ENCODE measurements around the gene MYBPC1. TPM values are rescaled to one million over a fixed set of nuclear protein-coding genes. Genes with fewer than 3 reads are reported as not detected.

Gene MYBPC1
- total and polyA plus RNA-seq, 2 experiments from 2014 or later = 0.18 TPM; not detected in 1

GRCh38 chr12:101678081-101678480, 83.3 kb downstream of the MYBPC1 start (continued):
- TF ChIP-seq POLR2AphosphoS5 (IDR thresholded peaks at IDR 0.05; ENCODE audit: low read depth) = no peak
- TF ChIP-seq JUNB (IDR thresholded peaks at IDR 0.05; ENCODE audit: unreplicated experiment) = no peak
- no peak for TF ChIP-seq NANOG (IDR thresholded peaks at IDR 0.05; ENCODE audit: borderline replicate concordance)

- H3K79me2 ChIP-seq (replicated peaks; ENCODE audit: insufficient read depth) = no peaks in the 10 kb centered on the region
- no peaks in the 10 kb centered on the region for H3K27me3 Mint-ChIP-seq (ENCODE audit: insufficient read depth, low read depth, poor library complexity)
- H3K27ac ChIP-seq (ENCODE audit: low read depth) = no peak overlapping the region
- no peak for ATAC-seq
- peaks cover 7% of the 10 kb centered on the region; the same call in 2 of the 3 replicates for H3K4me1 Mint-ChIP-seq
- no peaks in the 10 kb centered on the region for H3K9me2 ChIP-seq (ENCODE audit: insufficient read depth)
- no peak overlapping the region; the same call in 1 of the 2 replicates for H2AFZ ChIP-seq
- DNase-seq (ENCODE audit: low spot score) = no peak
- H3K9me3 Mint-ChIP-seq = no peaks in the 10 kb centered on the region
- H3K4me1 ChIP-seq (ENCODE audit: insufficient read depth) = peaks cover 13% of the 10 kb centered on the region; the same call in 1 of the 2 replicates
- H3K36me3 ChIP-seq (ENCODE audit: insufficient read depth) = no peaks in the 10 kb centered on the region
- no peak overlapping the region for H3K4me3 Mint-ChIP-seq
- no peak overlapping the region for H3K27ac Mint-ChIP-seq
- no peaks in the 10 kb centered on the region for H3F3A ChIP-seq (replicated peaks; ENCODE audit: low read depth)
- no peaks in the 10 kb centered on the region for H3K36me3 Mint-ChIP-seq (ENCODE audit: low read depth)
- no peaks in the 10 kb centered on the region for H3K27me3 ChIP-seq (ENCODE audit: insufficient read depth)
- TF ChIP-seq ZNF331 (CRISPR knock-in tag; IDR thresholded peaks at IDR 0.05; ENCODE audit: low read depth) (no peak), REST (IDR thresholded peaks at IDR 0.05; ENCODE audit: unreplicated experiment) (no peak), EZH2phosphoT487 (IDR thresholded peaks at IDR 0.05; ENCODE audit: unreplicated experiment) (no peak), ZNF462 (CRISPR knock-in tag; IDR thresholded peaks at IDR 0.05) (no peak), POLR2AphosphoS5 (IDR thresholded peaks at IDR 0.05; ENCODE audit: low read depth) (no peak)
- H3K4me2 ChIP-seq = no peak overlapping the region
- no peak overlapping the region for H3K4me3 ChIP-seq
- H4K20me1 ChIP-seq (replicated peaks; ENCODE audit: insufficient read depth) = no peaks in the 10 kb centered on the region
Observed at GRCh38 chr12:101680240-101680639, 85.5 kb downstream of the MYBPC1 start.

All from GM23338 (cell line).